CD14-positive monocyte (primary cell): ENCODE data around the gene PSKH1. TPM values are rescaled to one million over a fixed set of nuclear protein-coding genes. Genes with fewer than 3 reads are reported as not detected.

Experiments used
- DNase-seq, 3 donors: peaks; one replicate each; pipeline ENCODE4 v3.0.0-alpha.2; 2011 to 2022
- H2AFZ ChIP-seq: 2 replicates; pipeline ENCODE4 v1.6.0; 2012; ENCODE audit warnings: mild to moderate bottlenecking, low read depth, low read length, inconsistent platforms; ENCODE audit not compliant: insufficient read depth, poor library complexity, severe bottlenecking
- H3K27ac ChIP-seq, 2 donors: 1 replicate in 1 of 2; 2 replicates in 1 of 2; pipeline ENCODE4 v1.5.1; 2012 to 2013; ENCODE audit warnings: low read length in 2 of 2, control low read depth in 1 of 2, inconsistent platforms in 1 of 2, low read depth in 1 of 2, mild to moderate bottlenecking in 1 of 2
- H3K27me3 ChIP-seq, 2 donors: one replicate each; pipeline versions ENCODE4 v1.6.0 to v1.6.1; 2011 to 2013; ENCODE audit warnings: low read length in 2 of 2; ENCODE audit not compliant: control insufficient read depth in 2 of 2, insufficient read depth in 2 of 2
- H3K36me3 ChIP-seq, 2 donors: replicated peaks in 1 of 2; 1 replicate in 1 of 2; 2 replicates in 1 of 2; pipeline versions ENCODE4 v1.5.1 to v1.6.1; 2012 to 2013; ENCODE audit warnings: low read length in 2 of 2, control low read depth in 1 of 2, inconsistent platforms in 1 of 2, mild to moderate bottlenecking in 1 of 2; ENCODE audit not compliant: insufficient read depth in 2 of 2, control insufficient read depth in 1 of 2
- H3K4me1 ChIP-seq, 2 donors: 1 replicate in 1 of 2; 2 replicates in 1 of 2; pipeline versions ENCODE4 v1.5.1 to v1.6.1; 2012 to 2013; ENCODE audit warnings: low read length in 2 of 2, control low read depth in 1 of 2, inconsistent platforms in 1 of 2, mild to moderate bottlenecking in 1 of 2, moderate library complexity in 1 of 2; ENCODE audit not compliant: insufficient read depth in 2 of 2, control insufficient read depth in 1 of 2
- H3K4me2 ChIP-seq: replicated peaks from 2 replicates; pipeline ENCODE3; 2012; ENCODE audit warnings: low read length, moderate library complexity, mild to moderate bottlenecking; ENCODE audit not compliant: poor library complexity, severe bottlenecking; ENCODE audit errors: extremely low read depth
- H3K4me3 ChIP-seq, 3 experiments: fragments of 200-600 bp in 1 of 3; sonication (generic) in 1 of 3; replicated peaks in 1 of 3; 1 replicate in 2 of 3; 2 replicates in 1 of 3; pipeline ENCODE4 v1.5.1; 2011 to 2013; ENCODE audit warnings: low read length in 3 of 3, mild to moderate bottlenecking in 3 of 3, control low read depth in 2 of 3, low read depth in 2 of 3, inconsistent platforms in 1 of 3, moderate library complexity in 1 of 3
- H3K79me2 ChIP-seq: 2 replicates; pipeline ENCODE4 v1.6.0; 2012; ENCODE audit warnings: mild to moderate bottlenecking, control low read depth, inconsistent platforms, low read length, moderate library complexity; ENCODE audit not compliant: insufficient read depth
- H3K9ac ChIP-seq: 2 replicates; pipeline ENCODE4 v1.6.0; 2017; ENCODE audit warnings: low read length, mild to moderate bottlenecking; ENCODE audit not compliant: insufficient read depth, poor library complexity, severe bottlenecking
- H3K9me3 ChIP-seq, 2 donors: replicated peaks in 1 of 2; 1 replicate in 1 of 2; 2 replicates in 1 of 2; pipeline versions ENCODE4 v1.5.1 to v1.6.1; 2012 to 2013; ENCODE audit warnings: low read length in 2 of 2, control low read depth in 1 of 2; ENCODE audit not compliant: control insufficient read depth in 1 of 2, insufficient read depth in 1 of 2
- H4K20me1 ChIP-seq: 2 replicates; pipeline ENCODE4 v1.6.0; 2012; ENCODE audit warnings: mild to moderate bottlenecking, low read length, control low read depth, moderate library complexity; ENCODE audit not compliant: insufficient read depth
- H3K27ac Mint-ChIP-seq, 7 donors: one replicate each; pipeline ENCODE4 v1.8.0; 2020; ENCODE audit warnings: mild to moderate bottlenecking in 7 of 7, mixed read lengths in 7 of 7, moderate library complexity in 6 of 7, inconsistent platforms in 2 of 7
- H3K27me3 Mint-ChIP-seq, 3 donors: one replicate each; pipeline ENCODE4 v1.8.0; 2021 to 2022; ENCODE audit warnings: low read depth in 3 of 3, mild to moderate bottlenecking in 3 of 3, mixed read lengths in 3 of 3, moderate library complexity in 3 of 3, inconsistent platforms in 1 of 3
- H3K36me3 Mint-ChIP-seq, 2 donors: one replicate each; pipeline ENCODE4 v1.8.0; 2020; ENCODE audit warnings: mixed read lengths in 2 of 2, inconsistent platforms in 1 of 2, mild to moderate bottlenecking in 1 of 2
- H3K4me1 Mint-ChIP-seq: one replicate; pipeline ENCODE4 v1.8.0; 2020; ENCODE audit warnings: mild to moderate bottlenecking, mixed read lengths
- H3K4me3 Mint-ChIP-seq, 2 donors: one replicate each; pipeline ENCODE4 v1.8.0; 2020; ENCODE audit warnings: mild to moderate bottlenecking in 2 of 2, mixed read lengths in 2 of 2, moderate library complexity in 1 of 2
- H3K9me3 Mint-ChIP-seq, 7 donors: one replicate each; pipeline ENCODE4 v1.8.0; 2020 to 2022; ENCODE audit warnings: mixed read lengths in 7 of 7, mild to moderate bottlenecking in 6 of 7, moderate library complexity in 6 of 7, inconsistent platforms in 2 of 7
- CTCF ChIP-seq: fragments of 200-600 bp; IDR thresholded peaks from one replicate; pipeline ENCODE4 v1.8.0; 2022; ENCODE audit warnings: antibody characterized with exemption, mild to moderate bottlenecking
- WGBS: methylation state at CpG from one replicate; pipeline ENCODE4 v1.1.5; 2013; ENCODE audit warnings: missing lambda C conversion rate; ENCODE audit not compliant: insufficient coverage; 5-methylcytosine and 5-hydroxymethylcytosine counted together
- intact Hi-C, 2 donors: fragments of 100-400 bp; cut with micrococcal nuclease; formaldehyde crosslinking; loops; one replicate each; pipeline versions ENCODE4 v1.15.0 to v1.15.1; 2023
- polyA plus RNA-seq, 3 donors: library from polyadenylated mRNA; depleted of rRNA in 1 of 3; unstranded in 2 of 3; stranded (reverse) in 1 of 3; fragments of 300-500 nt in 2 of 3; fragments of >200 nt in 1 of 3; fragmentation: Illumina TruSeq in 2 of 3; gene quantifications; 1 replicate in 2 of 3; 2 replicates in 1 of 3; pipeline ENCODE4 v1.2.3, GENCODE V29; 2012 to 2021

The PSKH1 gene
- polyA plus RNA-seq, 3 donors: 11.0 to 19.7 (median 16.8) TPM

GRCh38 chr16:67954421-67955196, 61.6 kb downstream of the PSKH1 start:
- Histone ChIP-seq H3K36me3 (peaks cover 60 to 82% of the 10 kb centered on the region in 2 donors), H3K79me2 (no peaks in the 10 kb centered on the region), H3K9me3 (no peaks in the 10 kb centered on the region), H3K27me3 (no peaks in the 10 kb centered on the region), H3K9ac (no peak overlapping the region), H3K4me2 (no peak overlapping the region), H3K4me1 (no peaks in the 10 kb centered on the region), H3K4me3 (no peak overlapping the region), H2AFZ (no peak overlapping the region), H3K27ac (no peak overlapping the region), H4K20me1 (no peaks in the 10 kb centered on the region)
- no peak for TF ChIP-seq CTCF
- H3K27ac Mint-ChIP-seq: peak overlapping the region in 2 of 7 donors; percentile 4 to 63
- 93% methylated on average over 9 of the region's 10 CpGs for WGBS
- no peaks in the 10 kb centered on the region for H3K4me1 Mint-ChIP-seq
- H3K27me3 Mint-ChIP-seq: peaks cover 0 to 2% (median 0%) of the 10 kb centered on the region in 3 donors
- peaks cover 60 to 82% of the 10 kb centered on the region in 2 donors for H3K36me3 Mint-ChIP-seq
- no peaks in the 10 kb centered on the region for H3K9me3 Mint-ChIP-seq
- no peak for DNase-seq
- no peak overlapping the region for H3K4me3 Mint-ChIP-seq
- intact Hi-C loops: no loop called here

- Mint-ChIP-seq H3K4me1 (no peaks in the 10 kb centered on the region), H3K27me3 (peaks cover 0 to 2% (median 0%) of the 10 kb centered on the region in 3 donors), H3K9me3 (no peaks in the 10 kb centered on the region), H3K27ac (no peak overlapping the region), H3K36me3 (peaks cover 68 to 84% of the 10 kb centered on the region in 2 donors), H3K4me3 (no peak overlapping the region)
- Histone ChIP-seq H3K27me3 (no peaks in the 10 kb centered on the region), H3K9me3 (no peaks in the 10 kb centered on the region), H3K79me2 (no peaks in the 10 kb centered on the region), H3K4me3 (no peak overlapping the region), H3K36me3 (peaks cover 62 to 82% of the 10 kb centered on the region in 2 donors), H3K4me2 (no peak overlapping the region), H3K4me1 (no peaks in the 10 kb centered on the region), H3K9ac (no peak overlapping the region), H4K20me1 (no peaks in the 10 kb centered on the region), H2AFZ (no peak overlapping the region), H3K27ac (no peak overlapping the region)
- intact Hi-C loops: no loop called here
- no peak for TF ChIP-seq CTCF
- no peak for DNase-seq
- 100% methylated on average over 3 of the region's 9 CpGs for WGBS
Measured at GRCh38 chr16:67957622-67958021, 64.6 kb downstream of the PSKH1 start.
